CD14-positive monocyte (primary cell): ENCODE measurements around the gene PLD1. TPM values are rescaled to one million over a fixed set of nuclear protein-coding genes. Genes with fewer than 3 reads are reported as not detected.
A peak's percentile ranks its signal among the peaks of the same experiment; 100 is the strongest.

Experiments
- DNase-seq, 3 donors: peaks; one replicate each; pipeline ENCODE4 v3.0.0-alpha.2; 2011 to 2022
- H2AFZ ChIP-seq: 2 replicates; pipeline ENCODE4 v1.6.0; 2012; ENCODE audit warnings: mild to moderate bottlenecking, low read depth, low read length, inconsistent platforms; ENCODE audit not compliant: insufficient read depth, poor library complexity, severe bottlenecking
- H3K27ac ChIP-seq, 2 donors: 1 replicate in 1 of 2; 2 replicates in 1 of 2; pipeline ENCODE4 v1.5.1; 2012 to 2013; ENCODE audit warnings: low read length in 2 of 2, control low read depth in 1 of 2, inconsistent platforms in 1 of 2, low read depth in 1 of 2, mild to moderate bottlenecking in 1 of 2
- H3K27me3 ChIP-seq, 2 donors: one replicate each; pipeline versions ENCODE4 v1.6.0 to v1.6.1; 2011 to 2013; ENCODE audit warnings: low read length in 2 of 2; ENCODE audit not compliant: control insufficient read depth in 2 of 2, insufficient read depth in 2 of 2
- H3K36me3 ChIP-seq, 2 donors: replicated peaks in 1 of 2; 1 replicate in 1 of 2; 2 replicates in 1 of 2; pipeline versions ENCODE4 v1.5.1 to v1.6.1; 2012 to 2013; ENCODE audit warnings: low read length in 2 of 2, control low read depth in 1 of 2, inconsistent platforms in 1 of 2, mild to moderate bottlenecking in 1 of 2; ENCODE audit not compliant: insufficient read depth in 2 of 2, control insufficient read depth in 1 of 2
- H3K4me1 ChIP-seq, 2 donors: 1 replicate in 1 of 2; 2 replicates in 1 of 2; pipeline versions ENCODE4 v1.5.1 to v1.6.1; 2012 to 2013; ENCODE audit warnings: low read length in 2 of 2, control low read depth in 1 of 2, inconsistent platforms in 1 of 2, mild to moderate bottlenecking in 1 of 2, moderate library complexity in 1 of 2; ENCODE audit not compliant: insufficient read depth in 2 of 2, control insufficient read depth in 1 of 2
- H3K4me2 ChIP-seq: replicated peaks from 2 replicates; pipeline ENCODE3; 2012; ENCODE audit warnings: low read length, moderate library complexity, mild to moderate bottlenecking; ENCODE audit not compliant: poor library complexity, severe bottlenecking; ENCODE audit errors: extremely low read depth
- H3K4me3 ChIP-seq, 3 experiments: fragments of 200-600 bp in 1 of 3; sonication (generic) in 1 of 3; replicated peaks in 1 of 3; 1 replicate in 2 of 3; 2 replicates in 1 of 3; pipeline ENCODE4 v1.5.1; 2011 to 2013; ENCODE audit warnings: low read length in 3 of 3, mild to moderate bottlenecking in 3 of 3, control low read depth in 2 of 3, low read depth in 2 of 3, inconsistent platforms in 1 of 3, moderate library complexity in 1 of 3
- H3K79me2 ChIP-seq: 2 replicates; pipeline ENCODE4 v1.6.0; 2012; ENCODE audit warnings: mild to moderate bottlenecking, control low read depth, inconsistent platforms, low read length, moderate library complexity; ENCODE audit not compliant: insufficient read depth
- H3K9ac ChIP-seq: 2 replicates; pipeline ENCODE4 v1.6.0; 2017; ENCODE audit warnings: low read length, mild to moderate bottlenecking; ENCODE audit not compliant: insufficient read depth, poor library complexity, severe bottlenecking
- H3K9me3 ChIP-seq, 2 donors: replicated peaks in 1 of 2; 1 replicate in 1 of 2; 2 replicates in 1 of 2; pipeline versions ENCODE4 v1.5.1 to v1.6.1; 2012 to 2013; ENCODE audit warnings: low read length in 2 of 2, control low read depth in 1 of 2; ENCODE audit not compliant: control insufficient read depth in 1 of 2, insufficient read depth in 1 of 2
- H4K20me1 ChIP-seq: 2 replicates; pipeline ENCODE4 v1.6.0; 2012; ENCODE audit warnings: mild to moderate bottlenecking, low read length, control low read depth, moderate library complexity; ENCODE audit not compliant: insufficient read depth
- H3K27ac Mint-ChIP-seq, 7 donors: one replicate each; pipeline ENCODE4 v1.8.0; 2020; ENCODE audit warnings: mild to moderate bottlenecking in 7 of 7, mixed read lengths in 7 of 7, moderate library complexity in 6 of 7, inconsistent platforms in 2 of 7
- H3K27me3 Mint-ChIP-seq, 3 donors: one replicate each; pipeline ENCODE4 v1.8.0; 2021 to 2022; ENCODE audit warnings: low read depth in 3 of 3, mild to moderate bottlenecking in 3 of 3, mixed read lengths in 3 of 3, moderate library complexity in 3 of 3, inconsistent platforms in 1 of 3
- H3K36me3 Mint-ChIP-seq, 2 donors: one replicate each; pipeline ENCODE4 v1.8.0; 2020; ENCODE audit warnings: mixed read lengths in 2 of 2, inconsistent platforms in 1 of 2, mild to moderate bottlenecking in 1 of 2
- H3K4me1 Mint-ChIP-seq: one replicate; pipeline ENCODE4 v1.8.0; 2020; ENCODE audit warnings: mild to moderate bottlenecking, mixed read lengths
- H3K4me3 Mint-ChIP-seq, 2 donors: one replicate each; pipeline ENCODE4 v1.8.0; 2020; ENCODE audit warnings: mild to moderate bottlenecking in 2 of 2, mixed read lengths in 2 of 2, moderate library complexity in 1 of 2
- H3K9me3 Mint-ChIP-seq, 7 donors: one replicate each; pipeline ENCODE4 v1.8.0; 2020 to 2022; ENCODE audit warnings: mixed read lengths in 7 of 7, mild to moderate bottlenecking in 6 of 7, moderate library complexity in 6 of 7, inconsistent platforms in 2 of 7
- WGBS: methylation state at CpG from one replicate; pipeline ENCODE4 v1.1.5; 2013; ENCODE audit warnings: missing lambda C conversion rate; ENCODE audit not compliant: insufficient coverage; 5-methylcytosine and 5-hydroxymethylcytosine counted together
- intact Hi-C, 2 donors: fragments of 100-400 bp; cut with micrococcal nuclease; formaldehyde crosslinking; loops; one replicate each; pipeline versions ENCODE4 v1.15.0 to v1.15.1; 2023
- polyA plus RNA-seq, 3 donors: library from polyadenylated mRNA; depleted of rRNA in 1 of 3; unstranded in 2 of 3; stranded (reverse) in 1 of 3; fragments of 300-500 nt in 2 of 3; fragments of >200 nt in 1 of 3; fragmentation: Illumina TruSeq in 2 of 3; gene quantifications; 1 replicate in 2 of 3; 2 replicates in 1 of 3; pipeline ENCODE4 v1.2.3, GENCODE V29; 2012 to 2021
- TF ChIP-seq, protein P1 (sequence below): fragments of 200-600 bp; IDR thresholded peaks from one replicate; pipeline ENCODE4 v1.8.0; 2022; ENCODE audit warnings: antibody characterized with exemption, mild to moderate bottlenecking

The PLD1 gene
- polyA plus RNA-seq, 3 donors: 5.1 to 7.9 (median 5.8) TPM

DNA sequence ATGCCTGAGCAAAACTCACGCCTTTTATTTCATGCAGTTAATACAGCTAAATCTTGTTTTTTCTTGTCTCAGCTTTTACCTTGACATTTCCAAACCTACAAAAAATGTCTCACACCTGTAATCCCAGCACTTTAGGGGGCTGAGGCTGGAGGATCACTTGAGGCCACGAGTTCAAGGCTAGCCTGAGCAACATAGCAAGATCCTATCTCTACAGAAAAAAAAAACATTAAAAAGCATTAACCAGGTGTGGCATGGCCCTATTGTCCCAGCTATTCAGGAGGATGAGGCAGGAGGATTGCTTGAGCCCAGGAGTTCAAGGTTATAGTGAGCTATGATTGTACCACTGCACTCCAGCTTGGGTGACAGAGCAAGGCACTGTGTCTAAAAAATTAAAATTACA is 29.0 kb upstream of the PLD1 start:
- Mint-ChIP-seq H3K9me3 (peaks cover 0 to 3% (median 0%) of the 10 kb centered on the region in 7 donors), H3K27me3 (peaks cover 0 to 1% (median 0%) of the 10 kb centered on the region in 3 donors), H3K4me3 (no peak overlapping the region), H3K4me1 (peaks cover 26% of the 10 kb centered on the region), H3K27ac (no peak overlapping the region), H3K36me3 (no peaks in the 10 kb centered on the region)
- DNase-seq: no peak
- Histone ChIP-seq H3K4me2 (no peak overlapping the region), H3K4me1 (peaks cover 25% of the 10 kb centered on the region in 2 donors), H3K36me3 (no peaks in the 10 kb centered on the region), H3K9me3 (no peaks in the 10 kb centered on the region), H3K9ac (no peak overlapping the region), H4K20me1 (no peaks in the 10 kb centered on the region), H3K4me3 (no peak overlapping the region), H3K79me2 (no peaks in the 10 kb centered on the region), H3K27ac (no peak overlapping the region), H2AFZ (no peak overlapping the region), H3K27me3 (no peaks in the 10 kb centered on the region)
- TF ChIP-seq, protein P1, sequence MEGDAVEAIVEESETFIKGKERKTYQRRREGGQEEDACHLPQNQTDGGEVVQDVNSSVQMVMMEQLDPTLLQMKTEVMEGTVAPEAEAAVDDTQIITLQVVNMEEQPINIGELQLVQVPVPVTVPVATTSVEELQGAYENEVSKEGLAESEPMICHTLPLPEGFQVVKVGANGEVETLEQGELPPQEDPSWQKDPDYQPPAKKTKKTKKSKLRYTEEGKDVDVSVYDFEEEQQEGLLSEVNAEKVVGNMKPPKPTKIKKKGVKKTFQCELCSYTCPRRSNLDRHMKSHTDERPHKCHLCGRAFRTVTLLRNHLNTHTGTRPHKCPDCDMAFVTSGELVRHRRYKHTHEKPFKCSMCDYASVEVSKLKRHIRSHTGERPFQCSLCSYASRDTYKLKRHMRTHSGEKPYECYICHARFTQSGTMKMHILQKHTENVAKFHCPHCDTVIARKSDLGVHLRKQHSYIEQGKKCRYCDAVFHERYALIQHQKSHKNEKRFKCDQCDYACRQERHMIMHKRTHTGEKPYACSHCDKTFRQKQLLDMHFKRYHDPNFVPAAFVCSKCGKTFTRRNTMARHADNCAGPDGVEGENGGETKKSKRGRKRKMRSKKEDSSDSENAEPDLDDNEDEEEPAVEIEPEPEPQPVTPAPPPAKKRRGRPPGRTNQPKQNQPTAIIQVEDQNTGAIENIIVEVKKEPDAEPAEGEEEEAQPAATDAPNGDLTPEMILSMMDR: no peak
- intact Hi-C loops: loop anchor here (5.0 to 10.0 kb wide), 2 partner anchors 62 to 194 kb away; no protein-coding TSS in a partner anchor
- 80% methylated on average over 1 of the region's 2 CpGs for WGBS

DNA sequence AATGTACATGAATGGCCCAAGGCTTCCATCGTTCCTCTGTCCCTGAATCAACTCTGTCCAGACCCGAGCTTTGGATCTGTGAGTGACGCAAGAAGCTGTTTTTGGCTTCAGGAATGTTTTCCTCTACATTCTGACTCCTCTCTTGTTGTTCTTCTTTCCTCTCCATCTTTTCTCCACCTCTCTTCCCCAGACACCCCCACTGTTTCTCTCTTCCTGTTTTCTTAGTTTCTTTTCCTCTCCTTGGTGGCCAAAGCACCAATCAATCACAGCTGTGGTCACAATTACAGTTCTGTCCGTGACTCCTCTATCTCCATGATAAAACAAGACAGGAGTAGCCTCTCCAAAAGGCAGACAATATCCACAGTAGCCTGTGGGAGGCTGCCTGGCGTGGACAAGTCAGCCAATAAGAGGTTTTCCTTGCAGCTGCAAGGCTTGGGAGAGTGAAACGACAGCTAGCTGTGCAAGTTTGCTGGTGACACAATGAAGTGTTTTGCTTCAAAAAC is 28.0 kb upstream of the PLD1 start:
- peak overlapping the region; percentile 61 for H3K4me2 ChIP-seq
- peak in 2 of 3 donors; percentile 35 to 39 for DNase-seq
- H4K20me1 ChIP-seq: no peaks in the 10 kb centered on the region
- H3K27ac ChIP-seq: no peak overlapping the region
- 19% methylated on average over 3 of the region's 6 CpGs for WGBS
- no peaks in the 10 kb centered on the region for H3K9me3 ChIP-seq
- Mint-ChIP-seq H3K27me3 (peaks cover 0 to 1% (median 0%) of the 10 kb centered on the region in 3 donors), H3K36me3 (no peaks in the 10 kb centered on the region), H3K9me3 (peaks cover 0 to 3% (median 0%) of the 10 kb centered on the region in 7 donors), H3K4me3 (peak overlapping the region; percentile 31 to 72), H3K27ac (peak overlapping the region in 6 of 7 donors; percentile 10 to 60 (median 36)), H3K4me1 (peaks cover 30% of the 10 kb centered on the region)
- no peaks in the 10 kb centered on the region for H3K27me3 ChIP-seq
- H3K36me3 ChIP-seq: no peaks in the 10 kb centered on the region
- peaks cover 26 to 29% of the 10 kb centered on the region in 2 donors for H3K4me1 ChIP-seq
- no peak overlapping the region for H3K9ac ChIP-seq
- H3K79me2 ChIP-seq: no peaks in the 10 kb centered on the region
- peak overlapping the region; percentile 60 for H2AFZ ChIP-seq
- intact Hi-C loops: loop anchor here (5.0 to 10.0 kb wide), 2 partner anchors 61 to 193 kb away; no protein-coding TSS in a partner anchor
- TF ChIP-seq, protein P1: no peak
- H3K4me3 ChIP-seq: peak overlapping the region in 1 of 3 experiments; percentile 41
